ENCODE data around the gene FOXK2.

- TF ChIP-seq CTCF (IDR thresholded peaks at IDR 0.05): no peak
- no peak for TF ChIP-seq ZFX (IDR thresholded peaks at IDR 0.05; ENCODE audit: borderline replicate concordance)
Observed at GRCh38 chr17:82545071-82545462, 25.5 kb downstream of the FOXK2 start.
